Left renal cortex interstitium (tissue), 4 donors: ENCODE measurements around the gene HLA-G. TPM values are rescaled to one million over a fixed set of nuclear protein-coding genes. Genes with fewer than 3 reads are reported as not detected.
"Not testable (repeated sequence)": the region's sequence is repeated elsewhere in the genome, so short reads cannot be mapped to it uniquely, and the experiment has no call there.

Source experiments
- DNase-seq, 4 donors: peaks; one replicate each; pipeline ENCODE4 v3.0.0-alpha.2; 2013; ENCODE audit warnings: low read depth in 4 of 4, low spot score in 2 of 4, missing footprints in 1 of 4
- polyA plus RNA-seq, 4 donors: library from polyadenylated mRNA; unstranded; fragments of 120-200 nt; gene quantifications; one replicate each; pipeline ENCODE4 v1.2.1, GENCODE V29; 2013; ENCODE audit not compliant: insufficient read length in 4 of 4

The HLA-G gene
- polyA plus RNA-seq, 4 donors: 0.59 to 10.2 (median 5.1) TPM

DNA sequence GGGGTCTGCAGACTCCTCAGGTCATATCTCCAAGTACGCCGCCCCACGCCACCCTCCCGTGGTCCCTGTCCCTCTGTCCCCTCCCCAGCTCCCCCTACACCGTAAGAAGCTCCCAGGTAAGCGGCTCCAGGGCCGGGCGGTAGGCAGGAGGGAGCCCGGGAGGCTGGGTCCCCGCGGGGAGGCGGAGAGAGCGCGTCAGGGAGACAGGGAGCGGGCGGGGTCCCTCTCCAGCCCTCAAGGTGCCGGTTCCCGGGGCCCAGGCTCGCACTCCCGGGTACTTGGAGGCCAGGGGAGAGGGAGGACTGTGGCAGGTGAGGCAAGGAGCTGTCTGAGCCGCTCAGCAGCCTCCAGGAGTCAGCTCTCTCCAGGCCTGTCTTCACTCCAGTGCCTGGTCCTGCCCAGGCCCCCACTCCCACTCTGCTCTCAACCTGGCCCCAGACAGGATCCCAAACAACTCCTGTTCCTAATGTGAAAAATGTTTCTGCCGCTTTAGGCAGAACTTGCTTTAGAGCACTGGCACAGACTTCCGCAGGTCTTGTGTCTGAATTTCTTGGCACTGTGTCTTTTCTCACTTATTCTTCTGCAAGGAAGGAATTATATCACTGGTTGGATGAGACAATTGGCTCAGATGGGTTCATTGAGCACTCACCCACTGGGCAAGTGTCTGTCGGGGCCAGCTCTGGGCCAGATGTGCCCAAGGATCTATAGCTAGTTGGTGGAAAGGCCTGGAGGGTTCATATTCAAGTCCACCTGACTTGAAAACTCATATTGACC lies 36.6 kb downstream of the HLA-G start:
- no peak for DNase-seq

DNA sequence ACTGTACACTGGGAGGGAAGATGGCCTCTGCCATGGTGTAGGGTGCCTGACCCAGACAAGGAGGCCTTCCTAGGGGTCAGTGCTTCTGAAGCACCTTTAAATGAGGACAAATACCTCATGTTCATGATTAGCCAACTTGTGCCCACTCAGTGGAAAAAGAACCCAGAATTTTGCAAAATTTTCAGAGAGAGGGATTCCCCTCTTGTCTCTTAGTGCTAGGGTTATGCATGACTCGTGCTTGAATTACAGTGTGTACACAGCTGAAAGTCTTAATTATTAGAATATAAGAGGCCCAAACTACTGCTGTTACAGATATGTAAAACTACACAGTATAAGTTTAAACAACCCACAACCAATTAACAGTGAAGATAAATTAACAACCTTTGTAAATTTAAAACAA lies 38.0 kb downstream of the HLA-G start:
- DNase-seq: no peak

DNA sequence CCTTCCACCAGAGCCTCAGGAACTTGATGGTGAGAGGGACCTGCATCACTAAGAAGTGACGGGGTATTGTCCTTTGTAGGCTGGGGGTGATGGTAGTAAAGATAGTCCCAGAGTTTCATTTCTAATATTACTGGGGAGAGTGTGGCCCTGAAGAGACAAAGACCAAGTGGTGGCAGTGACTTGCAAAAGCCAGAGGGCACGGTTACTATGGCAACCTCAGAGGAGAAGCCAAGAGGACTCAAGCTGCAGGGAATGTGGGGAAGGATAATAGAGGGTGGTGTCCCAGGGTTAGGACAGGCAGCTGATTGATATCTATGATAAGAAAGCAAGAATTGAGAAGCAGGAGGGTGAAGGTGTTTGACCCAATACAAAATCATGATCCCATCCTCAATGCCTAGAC lies 42.5 kb downstream of the HLA-G start:
- DNase-seq: no peak

DNA sequence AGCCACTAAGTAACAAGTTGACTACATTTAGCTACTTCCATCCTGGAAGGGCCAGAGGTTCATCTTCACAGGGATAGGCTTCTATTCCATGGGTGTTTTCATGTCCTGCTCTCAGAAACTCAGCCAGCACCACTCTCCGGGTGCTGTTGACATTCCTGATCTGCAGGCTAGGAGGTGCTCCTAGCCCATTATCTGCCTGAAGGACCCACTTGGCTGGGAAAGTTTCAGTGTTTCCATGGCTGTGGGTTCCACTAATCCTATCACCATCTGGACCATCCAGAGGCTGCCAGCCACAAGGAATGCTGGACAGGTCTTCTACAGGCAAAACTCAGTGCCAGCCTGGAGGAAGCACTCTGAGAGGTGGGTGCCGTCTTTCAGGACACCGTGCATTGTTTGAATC lies 45.2 kb downstream of the HLA-G start:
- no peak for DNase-seq

DNA sequence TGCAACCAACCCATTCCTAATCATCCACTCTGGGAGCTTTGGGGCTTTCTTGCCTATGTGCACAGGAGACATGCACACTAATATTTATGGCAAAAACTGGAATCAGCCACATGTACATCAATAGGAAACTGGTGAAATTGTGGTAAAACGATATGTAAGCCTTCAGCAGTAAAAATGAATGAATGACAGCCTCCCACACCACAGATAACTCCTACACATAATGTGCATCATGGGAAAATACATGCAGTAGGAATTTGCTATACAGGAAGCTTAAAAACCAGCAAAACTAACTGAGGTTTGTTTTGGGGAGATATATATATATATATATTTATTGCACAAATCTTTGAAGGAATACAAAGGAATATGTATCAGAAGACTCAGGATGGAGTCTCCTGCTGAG lies 47.6 kb downstream of the HLA-G start:
- no peak for DNase-seq

DNA sequence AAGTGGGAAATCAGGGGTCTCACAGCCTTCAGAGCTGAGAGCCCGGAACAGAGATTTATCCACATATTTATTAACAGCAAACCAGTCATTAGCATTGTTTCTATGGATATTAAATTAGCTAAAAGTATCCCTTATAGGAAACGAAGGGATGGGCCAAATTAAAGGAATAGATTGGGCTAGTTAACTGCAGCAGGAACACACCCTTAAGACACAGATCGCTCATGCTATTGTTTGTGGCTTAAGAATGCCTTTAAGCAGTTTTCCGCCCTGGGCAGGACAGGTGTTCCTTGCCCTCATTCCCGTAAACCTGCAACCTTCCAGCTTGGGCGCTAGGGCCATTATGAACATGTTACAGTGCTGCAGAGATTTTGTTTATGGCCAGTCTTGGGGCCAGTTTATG lies 48.1 kb downstream of the HLA-G start:
- not testable (repeated sequence) for DNase-seq

Other genes with a start within 250 kb of the HLA-G start
- gene OR2H2, start 242.7 kb upstream of the HLA-G start, polyA plus RNA-seq: under 1 TPM in 2 of 4 donors, not detected in 2; 0.22 to 0.25 TPM
- gene GABBR1, start 194.6 kb upstream of the HLA-G start, polyA plus RNA-seq: 100 to 1,000 TPM in 2 of 4 donors, 10 to 100 TPM in 2; 33.2 to 114 (median 74.1) TPM
- under 1 TPM in 2 of 4 donors, not detected in 2; 0.22 to 0.49 TPM for gene MOG, start 170.7 kb upstream of the HLA-G start, polyA plus RNA-seq
- gene ZFP57, start 146.7 kb upstream of the HLA-G start, polyA plus RNA-seq: under 1 TPM in 3 of 4 donors, not detected in 1; 0.16 to 0.24 (median 0.21) TPM
- gene HLA-F, start 104.4 kb upstream of the HLA-G start, polyA plus RNA-seq: 1 to 10 TPM; 2.6 to 5.7 (median 5.1) TPM
- gene HLA-A, start 114.7 kb downstream of the HLA-G start, polyA plus RNA-seq: 100 to 1,000 TPM; 162 to 262 (median 187) TPM
- gene POLR1H, start 233.4 kb downstream of the HLA-G start, polyA plus RNA-seq: 10 to 100 TPM; 32.7 to 45.6 (median 40.1) TPM
- gene PPP1R11, start 239.4 kb downstream of the HLA-G start, polyA plus RNA-seq: 10 to 100 TPM; 59.8 to 66.7 (median 65.0) TPM
- 1 to 10 TPM; 1.2 to 1.8 (median 1.6) TPM for gene RNF39, start 247.9 kb downstream of the HLA-G start, polyA plus RNA-seq